ENCODE data around the gene MAGOHB.

GRCh38 chr12:10636124-10636523 is 22.7 kb upstream of the MAGOHB start:
- no peak for TF ChIP-seq POLR2A (IDR thresholded peaks at IDR 0.05)
- TF ChIP-seq, protein P1, sequence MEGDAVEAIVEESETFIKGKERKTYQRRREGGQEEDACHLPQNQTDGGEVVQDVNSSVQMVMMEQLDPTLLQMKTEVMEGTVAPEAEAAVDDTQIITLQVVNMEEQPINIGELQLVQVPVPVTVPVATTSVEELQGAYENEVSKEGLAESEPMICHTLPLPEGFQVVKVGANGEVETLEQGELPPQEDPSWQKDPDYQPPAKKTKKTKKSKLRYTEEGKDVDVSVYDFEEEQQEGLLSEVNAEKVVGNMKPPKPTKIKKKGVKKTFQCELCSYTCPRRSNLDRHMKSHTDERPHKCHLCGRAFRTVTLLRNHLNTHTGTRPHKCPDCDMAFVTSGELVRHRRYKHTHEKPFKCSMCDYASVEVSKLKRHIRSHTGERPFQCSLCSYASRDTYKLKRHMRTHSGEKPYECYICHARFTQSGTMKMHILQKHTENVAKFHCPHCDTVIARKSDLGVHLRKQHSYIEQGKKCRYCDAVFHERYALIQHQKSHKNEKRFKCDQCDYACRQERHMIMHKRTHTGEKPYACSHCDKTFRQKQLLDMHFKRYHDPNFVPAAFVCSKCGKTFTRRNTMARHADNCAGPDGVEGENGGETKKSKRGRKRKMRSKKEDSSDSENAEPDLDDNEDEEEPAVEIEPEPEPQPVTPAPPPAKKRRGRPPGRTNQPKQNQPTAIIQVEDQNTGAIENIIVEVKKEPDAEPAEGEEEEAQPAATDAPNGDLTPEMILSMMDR (IDR thresholded peaks at IDR 0.05): no peak
- TF ChIP-seq POLR2AphosphoS5 (IDR thresholded peaks at IDR 0.05): no peak
- no peak for TF ChIP-seq EP300 (IDR thresholded peaks at IDR 0.05)
